ENCODE measurements around the gene HES7.

HES7 gene

DNA sequence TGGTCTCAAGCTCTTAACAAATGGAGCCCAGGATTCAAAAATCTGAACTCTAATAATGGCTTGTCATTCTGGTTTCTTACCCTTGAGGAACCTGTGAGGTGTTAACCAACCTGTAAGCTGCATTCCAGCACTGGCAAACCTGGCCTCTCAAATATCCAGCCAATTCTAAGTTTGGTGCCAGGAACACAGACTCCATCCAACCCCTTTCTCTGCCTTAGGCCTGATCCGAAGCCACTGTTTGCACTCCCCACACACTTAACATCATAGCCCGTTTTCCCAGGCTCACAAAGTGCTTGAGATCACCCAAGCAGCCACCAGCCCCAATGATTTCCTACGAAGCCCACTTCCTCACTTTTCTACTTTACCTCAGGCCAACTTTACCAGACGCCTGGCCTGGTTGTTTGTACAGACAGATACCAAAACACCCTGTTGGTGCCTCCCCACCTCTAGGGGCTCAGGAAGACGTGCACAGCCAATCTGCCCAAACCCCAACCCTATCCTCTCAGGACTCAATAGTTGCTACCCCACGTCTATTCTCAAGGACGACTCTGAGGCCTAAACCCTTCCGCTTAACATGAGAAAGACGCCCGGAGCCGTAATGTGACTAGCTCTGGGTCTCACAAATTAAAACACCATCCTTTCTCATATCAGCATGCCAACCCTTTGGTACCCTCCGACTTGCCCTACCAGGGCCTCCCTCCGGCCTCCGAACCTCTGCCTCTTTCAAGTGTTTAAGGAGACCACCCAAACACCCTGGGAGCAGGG is 31.5 kb upstream of the HES7 start:
- DNase-seq: no peak

- DNase-seq: no peak
These were observed 30.8 kb upstream of the HES7 start for GRCh38 chr17:8154608-8155155.

GRCh38 chr17:8153957-8154607 is 30.2 kb upstream of the HES7 start:
- peak; percentile 94 for DNase-seq

DNA sequence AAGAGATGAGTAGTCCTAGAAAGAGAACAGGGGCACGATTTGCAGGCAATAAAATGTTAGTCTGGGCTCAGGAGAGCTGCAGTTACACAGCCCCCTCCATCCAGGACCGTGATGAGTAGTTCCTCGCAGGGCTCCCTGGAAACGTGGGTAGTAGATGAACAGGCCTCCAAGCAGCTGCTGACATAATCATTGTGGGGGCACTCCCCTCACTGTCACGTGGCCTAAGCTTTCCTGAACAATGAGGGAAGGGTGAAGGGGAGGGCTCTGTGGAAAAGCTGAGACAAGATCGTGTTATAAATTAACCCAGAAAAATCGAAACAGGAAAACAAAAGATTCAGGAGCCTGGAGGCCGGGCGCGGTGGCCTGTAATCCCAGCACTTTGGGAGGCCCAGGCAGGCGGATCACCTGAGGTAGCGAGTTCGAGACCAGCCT is 29.6 kb upstream of the HES7 start:
- peak; percentile 69 for DNase-seq

- DNase-seq: no peak
These were observed 29.1 kb upstream of the HES7 start for GRCh38 chr17:8153031-8153451.

DNA sequence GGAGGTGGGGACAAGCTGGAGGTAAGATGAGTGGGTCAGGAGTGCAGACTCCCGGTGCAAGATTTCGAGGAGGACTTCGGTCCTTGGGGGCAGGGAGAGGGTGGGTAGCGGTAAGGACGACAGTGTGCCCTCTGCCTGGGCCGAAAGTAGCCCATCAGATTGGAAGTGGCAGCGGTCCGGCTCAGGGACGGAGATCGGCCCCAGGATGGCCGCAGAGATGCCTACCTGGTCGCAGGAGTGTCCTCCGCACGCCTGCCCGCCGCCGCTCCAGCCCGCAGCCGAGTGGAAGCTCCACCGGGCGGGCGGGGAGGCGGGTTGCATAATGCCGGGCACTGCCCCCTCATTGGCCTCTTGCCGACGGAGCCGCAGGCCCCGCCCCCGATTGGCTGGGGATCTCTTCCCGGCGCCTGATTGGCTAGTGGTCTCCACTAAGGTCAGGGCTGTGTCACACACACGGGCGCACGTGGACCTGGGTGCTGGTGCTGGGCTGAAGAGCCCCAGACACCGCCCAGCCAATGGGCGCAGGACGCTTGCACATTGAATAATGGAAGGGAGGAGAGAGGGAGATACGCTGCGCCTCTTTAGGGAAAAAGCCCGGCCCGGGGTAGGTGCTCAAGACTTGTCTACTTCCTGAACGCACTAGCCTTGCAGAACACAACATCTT is 28.3 kb upstream of the HES7 start, which contains the start of gene PER1:
PER1 (minus strand) TSS at position 293 of the 664 bp plus-strand sequence. CDS start 1,698 bp downstream, outside the sequence.
- peak; percentile 95 for DNase-seq

GRCh38 chr17:8151641-8152111 is 27.8 kb upstream of the HES7 start:
- DNase-seq: no peak

- peak; percentile 94 for DNase-seq
These were observed 27.3 kb upstream of the HES7 start for GRCh38 chr17:8151120-8151640.

GRCh38 chr17:8150194-8151119 is 26.6 kb upstream of the HES7 start:
- DNase-seq: no peak

DNA sequence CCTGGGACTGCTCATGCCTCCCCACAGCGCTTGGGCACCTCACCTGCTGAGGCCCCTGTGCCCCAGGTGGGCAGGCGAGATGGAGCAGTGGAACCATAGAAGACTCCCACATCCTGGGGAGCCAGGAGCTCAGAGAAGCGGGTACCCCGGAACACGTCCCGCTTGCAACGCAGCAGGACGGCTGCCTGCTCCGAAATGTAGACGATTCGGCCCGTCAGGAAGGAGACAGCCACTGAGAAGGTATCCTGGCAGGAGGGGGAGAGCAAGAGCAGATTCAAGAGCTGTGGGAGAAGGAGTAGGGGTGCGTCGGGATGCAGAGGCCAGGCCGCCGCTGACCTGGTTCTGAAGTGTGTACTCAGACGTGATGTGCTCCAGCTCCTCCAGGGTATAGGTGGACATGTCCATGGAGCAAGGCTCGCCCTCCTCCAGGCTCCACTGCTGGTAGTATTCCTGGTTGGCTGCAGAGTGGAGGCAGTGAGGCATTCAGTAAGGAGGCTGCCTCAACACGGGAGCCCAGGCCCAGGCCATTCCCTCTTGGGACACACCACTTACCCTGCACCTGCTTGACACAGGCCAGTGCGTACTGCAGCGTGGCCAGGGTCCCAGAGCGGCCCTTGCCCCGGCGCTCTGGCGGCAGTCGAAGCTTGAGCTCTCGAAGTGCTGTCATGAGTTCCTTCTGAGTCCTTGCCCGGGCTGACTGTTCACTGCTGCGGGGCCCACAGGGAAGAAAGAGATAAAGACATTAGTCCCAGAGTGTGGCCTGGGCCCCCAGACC is 25.7 kb upstream of the HES7 start:
- no peak for DNase-seq

DNA sequence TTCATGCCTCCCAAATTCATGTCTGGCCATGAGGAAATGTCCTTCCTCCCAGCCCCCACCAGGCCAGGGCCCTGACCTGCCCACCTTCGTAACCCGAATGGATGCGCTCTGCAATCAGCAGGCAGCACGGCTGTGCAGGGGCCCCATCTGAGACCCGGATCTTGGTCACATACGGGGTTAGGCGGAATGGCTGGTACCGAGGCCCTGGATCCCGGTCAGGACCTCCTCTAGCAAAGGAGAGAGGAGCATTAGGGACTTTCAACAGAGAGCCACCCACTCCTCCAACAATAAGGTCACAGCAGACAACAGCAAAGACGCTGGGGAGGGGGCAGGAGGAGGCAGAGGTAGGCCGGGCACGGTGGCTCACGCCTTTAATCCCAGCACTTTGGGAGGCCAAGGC is 24.7 kb upstream of the HES7 start:
- DNase-seq: no peak

DNA sequence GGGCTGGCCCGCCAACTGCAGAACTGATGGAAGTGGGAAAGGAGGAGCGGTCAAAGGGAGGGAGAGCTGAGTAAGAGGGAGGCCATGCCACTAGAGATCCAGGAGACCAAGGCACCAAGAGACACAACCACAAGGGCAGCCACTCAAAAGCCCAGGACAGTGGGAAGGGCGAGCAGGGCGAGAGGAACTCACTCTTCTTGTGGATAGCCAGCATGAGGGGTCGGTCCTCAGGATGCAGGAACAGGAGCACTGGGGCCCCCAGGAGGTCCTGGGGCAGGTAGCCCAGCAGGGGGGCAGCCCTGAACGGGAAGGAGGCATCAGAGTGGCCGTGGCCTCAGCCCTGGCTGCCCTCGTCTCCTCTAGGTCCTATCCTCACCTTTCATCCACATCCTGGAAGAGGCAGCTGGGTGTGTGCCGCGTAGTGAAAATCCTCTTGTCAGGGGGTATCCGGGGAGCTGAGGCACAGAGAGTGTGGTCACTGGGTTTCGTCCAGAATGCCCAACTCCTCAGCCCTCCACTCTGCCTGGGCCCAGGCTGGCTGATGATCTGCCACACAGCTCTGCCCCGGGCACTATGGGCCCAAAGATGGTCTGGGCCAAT is 24.0 kb upstream of the HES7 start:
- DNase-seq: no peak

- no peak for DNase-seq
These were observed 23.4 kb upstream of the HES7 start for GRCh38 chr17:8147141-8147804.

DNA sequence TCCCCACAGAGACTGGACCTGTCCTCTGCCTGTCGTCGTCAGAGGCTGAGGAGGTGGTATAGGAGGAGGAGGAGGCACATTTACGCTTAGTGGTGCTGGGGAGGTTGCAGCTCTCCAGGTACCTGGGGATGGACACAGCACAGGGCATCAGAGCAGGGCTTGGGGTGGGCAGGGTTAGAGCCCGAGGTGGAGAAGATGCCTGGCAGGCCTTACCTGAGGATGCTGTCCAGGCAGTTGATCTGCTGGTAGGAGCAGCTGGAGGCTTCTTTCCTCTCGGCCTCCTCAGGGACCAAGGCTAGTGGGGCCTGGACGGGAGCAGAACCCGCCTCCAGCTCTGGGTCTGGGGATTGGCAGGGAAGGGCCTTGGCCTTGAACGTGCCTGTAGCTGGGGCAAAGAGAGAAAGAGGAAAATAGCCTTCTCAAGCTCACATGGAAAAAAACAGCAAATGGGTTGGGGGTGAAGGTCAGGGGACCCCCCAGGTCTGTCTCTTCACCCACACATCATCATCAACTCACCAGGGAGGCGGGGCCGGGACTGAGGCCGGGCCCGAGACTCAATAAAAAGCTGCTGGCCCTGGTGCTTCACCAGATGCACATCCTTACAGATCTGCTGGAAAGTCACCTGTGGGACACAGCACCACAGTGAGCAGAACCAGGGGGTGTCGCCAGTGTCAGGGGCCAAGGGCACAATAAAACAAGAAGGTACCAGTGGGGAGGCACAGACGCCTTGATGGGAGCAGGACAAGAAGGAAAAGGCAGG is 22.7 kb upstream of the HES7 start:
- no peak for DNase-seq

GRCh38 chr17:8145811-8146210 is 21.9 kb upstream of the HES7 start:
- DNase-seq: no peak

DNA sequence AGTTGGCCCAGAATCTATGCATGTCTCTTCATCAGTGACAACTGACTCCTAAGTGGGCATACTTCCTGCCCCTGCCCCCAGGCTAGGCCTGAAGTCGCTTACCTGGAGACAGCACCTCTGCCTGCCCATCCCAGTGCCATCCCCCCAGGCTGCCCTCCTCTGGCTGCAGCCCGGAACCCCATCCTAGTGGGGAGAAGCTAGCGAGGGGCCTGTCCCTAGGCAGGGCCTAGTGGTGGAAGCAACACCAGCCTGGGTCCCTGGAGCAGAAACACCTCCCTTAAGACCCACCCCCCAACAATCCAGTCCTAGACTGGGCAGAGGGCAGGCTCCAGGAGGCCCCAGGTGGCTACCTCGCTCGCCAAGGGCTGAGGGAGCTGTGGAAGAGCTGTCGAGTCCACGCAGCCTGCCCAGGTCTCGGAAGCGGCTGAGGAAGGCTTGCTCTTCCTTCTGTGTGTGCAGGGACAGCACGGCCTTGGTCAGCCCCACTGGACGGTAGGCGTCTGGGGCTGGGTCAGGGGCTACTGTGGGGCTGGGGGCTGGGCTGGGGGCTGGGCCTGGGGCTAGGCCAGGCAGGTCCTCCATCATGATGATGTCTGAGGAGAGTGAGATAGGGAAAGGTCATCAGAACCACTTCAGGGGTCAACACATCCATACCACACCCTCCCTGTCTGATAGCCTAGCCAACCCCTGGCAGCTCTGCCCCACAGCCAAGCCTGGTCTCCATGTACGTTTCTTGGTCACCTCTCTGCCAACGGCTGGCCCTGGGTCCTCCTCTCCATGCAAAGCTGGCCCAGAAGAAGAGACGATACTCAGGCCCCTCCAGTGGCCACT is 20.7 kb upstream of the HES7 start:
- DNase-seq: no peak

GRCh38 chr17:8143581-8144400 is 19.9 kb upstream of the HES7 start:
- DNase-seq: no peak

Data from CD4-positive, alpha-beta T cell treated with Interleukin-15 for 1 hour (primary cell).